Dendritic cell treated with granulocyte-macrophage colony-stimulating factor and Interleukin-4, amounts not matched to agents 40 ng/mL and 50 ng/mL, for 4 days (primary cell): Measurements from ENCODE around the gene RXFP3.
"Not testable (repeated sequence)": the region's sequence is repeated elsewhere in the genome, so short reads cannot be mapped to it uniquely, and the experiment has no call there.

Experiments
- H3K27ac Mint-ChIP-seq: one replicate; pipeline ENCODE4 v1.8.0; 2022; ENCODE audit warnings: mild to moderate bottlenecking, mixed read lengths
- H3K27me3 Mint-ChIP-seq: one replicate; pipeline ENCODE4 v1.8.0; 2022; ENCODE audit warnings: mild to moderate bottlenecking, mixed read lengths
- H3K36me3 Mint-ChIP-seq: one replicate; pipeline ENCODE4 v1.8.0; 2022; ENCODE audit warnings: low read depth, mixed read lengths
- H3K4me1 Mint-ChIP-seq: one replicate; pipeline ENCODE4 v1.8.0; 2022; ENCODE audit warnings: low read depth, mixed read lengths
- H3K4me3 Mint-ChIP-seq: one replicate; pipeline ENCODE4 v1.8.0; 2022; ENCODE audit warnings: mild to moderate bottlenecking, moderate library complexity, mixed read lengths
- H3K9me3 Mint-ChIP-seq: one replicate; pipeline ENCODE4 v1.8.0; 2022; ENCODE audit warnings: mixed read lengths
- intact Hi-C: fragments of 100-400 bp; cut with micrococcal nuclease; formaldehyde crosslinking; loops from one replicate; pipeline ENCODE4 v1.15.0; 2022

The RXFP3 gene, protein sequence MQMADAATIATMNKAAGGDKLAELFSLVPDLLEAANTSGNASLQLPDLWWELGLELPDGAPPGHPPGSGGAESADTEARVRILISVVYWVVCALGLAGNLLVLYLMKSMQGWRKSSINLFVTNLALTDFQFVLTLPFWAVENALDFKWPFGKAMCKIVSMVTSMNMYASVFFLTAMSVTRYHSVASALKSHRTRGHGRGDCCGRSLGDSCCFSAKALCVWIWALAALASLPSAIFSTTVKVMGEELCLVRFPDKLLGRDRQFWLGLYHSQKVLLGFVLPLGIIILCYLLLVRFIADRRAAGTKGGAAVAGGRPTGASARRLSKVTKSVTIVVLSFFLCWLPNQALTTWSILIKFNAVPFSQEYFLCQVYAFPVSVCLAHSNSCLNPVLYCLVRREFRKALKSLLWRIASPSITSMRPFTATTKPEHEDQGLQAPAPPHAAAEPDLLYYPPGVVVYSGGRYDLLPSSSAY

DNA sequence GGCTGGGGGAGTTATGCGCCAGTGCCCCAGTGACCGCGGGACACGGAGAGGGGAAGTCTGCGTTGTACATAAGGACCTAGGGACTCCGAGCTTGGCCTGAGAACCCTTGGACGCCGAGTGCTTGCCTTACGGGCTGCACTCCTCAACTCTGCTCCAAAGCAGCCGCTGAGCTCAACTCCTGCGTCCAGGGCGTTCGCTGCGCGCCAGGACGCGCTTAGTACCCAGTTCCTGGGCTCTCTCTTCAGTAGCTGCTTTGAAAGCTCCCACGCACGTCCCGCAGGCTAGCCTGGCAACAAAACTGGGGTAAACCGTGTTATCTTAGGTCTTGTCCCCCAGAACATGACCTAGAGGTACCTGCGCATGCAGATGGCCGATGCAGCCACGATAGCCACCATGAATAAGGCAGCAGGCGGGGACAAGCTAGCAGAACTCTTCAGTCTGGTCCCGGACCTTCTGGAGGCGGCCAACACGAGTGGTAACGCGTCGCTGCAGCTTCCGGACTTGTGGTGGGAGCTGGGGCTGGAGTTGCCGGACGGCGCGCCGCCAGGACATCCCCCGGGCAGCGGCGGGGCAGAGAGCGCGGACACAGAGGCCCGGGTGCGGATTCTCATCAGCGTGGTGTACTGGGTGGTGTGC lies at the start of gene RXFP3:
Gene RXFP3, plus strand, starts transcription at position 6 of the 636 bp plus-strand sequence. Its CDS starts 355 bp downstream, at position 361.
- no peaks in the 10 kb centered on the region for H3K4me1 Mint-ChIP-seq
- no peaks in the 10 kb centered on the region for H3K9me3 Mint-ChIP-seq
- H3K27ac Mint-ChIP-seq: no peak within 1 kb of the TSS
- no peaks in the 10 kb centered on the region for H3K36me3 Mint-ChIP-seq
- no peak within 1 kb of the TSS for H3K4me3 Mint-ChIP-seq
- H3K27me3 Mint-ChIP-seq: peaks cover 48% of the 10 kb centered on the region
- intact Hi-C loops: no loop called here

DNA sequence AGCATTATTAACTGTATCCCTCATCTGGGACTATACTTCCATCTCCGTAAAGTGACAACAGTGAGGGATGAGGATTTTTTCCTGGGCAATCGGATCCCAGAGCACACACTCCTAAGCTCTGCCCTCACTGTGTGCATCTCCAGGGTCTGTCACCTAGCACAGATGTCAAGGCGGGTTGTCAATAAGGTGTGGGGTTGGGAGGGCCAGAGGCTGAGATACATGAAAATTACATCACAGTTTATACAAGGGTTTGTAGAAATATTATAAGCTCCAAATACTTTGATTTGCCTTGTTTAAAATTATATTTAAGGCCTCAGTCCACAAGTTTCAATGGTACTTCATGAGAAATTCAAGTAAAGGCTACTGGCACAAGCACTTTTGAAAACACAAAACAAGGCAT lies 48.9 kb upstream of the RXFP3 start:
- Mint-ChIP-seq H3K27ac (no peak overlapping the region), H3K36me3 (no peaks in the 10 kb centered on the region), H3K9me3 (no peaks in the 10 kb centered on the region), H3K4me1 (no peaks in the 10 kb centered on the region), H3K27me3 (peaks cover 16% of the 10 kb centered on the region), H3K4me3 (no peak overlapping the region)
- intact Hi-C loops: no loop called here

DNA sequence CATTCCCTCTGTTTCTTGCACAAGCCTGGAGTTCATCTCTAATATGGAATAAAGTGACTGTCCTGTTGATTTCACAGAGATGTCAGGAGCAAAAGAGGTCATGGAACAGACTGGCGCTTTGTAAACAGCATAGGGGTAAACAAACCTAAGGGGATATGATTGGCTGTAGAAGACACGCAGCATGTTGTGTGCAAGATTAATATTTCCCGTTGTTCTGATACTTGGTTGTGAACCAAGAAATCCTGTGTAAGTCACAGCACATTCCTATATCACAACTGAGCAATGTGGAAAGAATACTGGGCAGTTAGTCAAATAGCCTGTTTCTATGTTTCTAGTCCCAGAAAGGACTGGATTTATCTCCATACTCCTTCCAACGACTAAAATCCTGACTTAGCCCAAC lies 47.6 kb upstream of the RXFP3 start:
- Mint-ChIP-seq H3K27me3 (peaks cover 28% of the 10 kb centered on the region), H3K4me3 (no peak overlapping the region), H3K4me1 (no peaks in the 10 kb centered on the region), H3K27ac (no peak overlapping the region), H3K9me3 (no peaks in the 10 kb centered on the region), H3K36me3 (no peaks in the 10 kb centered on the region)
- intact Hi-C loops: no loop called here

DNA sequence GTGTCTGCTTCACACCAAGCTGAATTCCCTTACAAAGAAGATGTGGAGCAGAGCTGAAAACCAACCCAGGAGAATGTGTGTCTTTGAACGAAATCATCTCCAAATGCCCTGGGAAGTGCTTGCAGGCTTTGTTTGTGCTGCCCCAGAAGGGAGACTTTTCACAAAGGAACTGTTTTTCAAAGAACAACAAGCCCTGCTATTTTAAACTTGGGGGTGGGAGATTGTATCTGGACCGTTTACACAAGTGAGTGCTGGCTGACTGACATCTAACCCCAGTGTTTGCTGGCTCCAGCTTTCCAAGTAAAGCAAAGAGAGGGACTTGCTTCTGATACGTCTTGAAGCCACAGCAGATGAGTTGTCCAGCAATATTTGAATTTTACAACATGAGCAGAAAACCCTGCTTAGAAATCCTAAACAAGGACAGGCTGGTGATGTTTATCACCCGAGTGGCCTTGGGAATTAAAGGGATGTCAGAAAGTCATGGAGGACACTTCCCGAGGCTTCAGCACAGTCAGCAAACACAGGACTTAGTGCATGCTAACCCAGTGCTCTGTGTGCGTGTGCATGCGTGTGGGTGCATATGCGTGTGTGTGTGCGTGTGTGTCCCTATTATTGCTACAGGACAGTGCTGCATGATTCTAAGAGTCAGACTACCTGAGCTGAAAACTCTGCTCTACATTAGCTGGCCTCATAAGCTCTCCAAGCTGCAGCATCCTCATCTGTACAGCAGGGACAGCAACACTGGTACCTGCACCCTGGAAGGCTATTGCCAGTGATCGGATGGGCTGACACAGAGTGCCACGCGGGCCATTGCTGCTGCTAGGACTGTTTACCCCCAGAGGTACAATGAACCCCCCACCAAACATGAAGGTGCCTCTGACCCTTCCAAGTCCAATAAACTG lies 45.8 kb upstream of the RXFP3 start:
- Mint-ChIP-seq H3K4me1 (no peaks in the 10 kb centered on the region), H3K9me3 (no peaks in the 10 kb centered on the region), H3K36me3 (no peaks in the 10 kb centered on the region), H3K4me3 (no peak overlapping the region), H3K27ac (no peak overlapping the region), H3K27me3 (peaks cover 34% of the 10 kb centered on the region)
- intact Hi-C loops: no loop called here

DNA sequence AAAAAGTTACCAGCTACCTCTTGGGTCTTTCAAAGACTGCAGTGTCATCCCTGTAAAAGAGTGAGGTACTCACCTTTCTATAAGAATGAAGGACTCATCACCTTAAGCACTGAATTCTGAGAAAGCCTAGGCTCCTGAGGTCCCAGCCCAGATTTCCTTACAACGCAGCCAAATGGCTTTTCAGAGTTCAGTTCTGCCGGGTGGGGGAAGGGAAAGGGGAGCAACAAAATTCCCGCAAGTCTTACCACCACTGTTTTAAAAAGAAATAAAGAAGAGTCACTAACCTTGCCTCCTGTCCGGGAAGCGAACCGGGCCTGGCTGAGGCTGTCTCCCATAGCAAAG lies 44.8 kb upstream of the RXFP3 start:
- intact Hi-C loops: no loop called here
- H3K9me3 Mint-ChIP-seq: no peaks in the 10 kb centered on the region
- no peak overlapping the region for H3K27ac Mint-ChIP-seq
- H3K4me1 Mint-ChIP-seq: no peaks in the 10 kb centered on the region
- H3K36me3 Mint-ChIP-seq: no peaks in the 10 kb centered on the region
- H3K4me3 Mint-ChIP-seq: no peak overlapping the region
- H3K27me3 Mint-ChIP-seq: peaks cover 34% of the 10 kb centered on the region

DNA sequence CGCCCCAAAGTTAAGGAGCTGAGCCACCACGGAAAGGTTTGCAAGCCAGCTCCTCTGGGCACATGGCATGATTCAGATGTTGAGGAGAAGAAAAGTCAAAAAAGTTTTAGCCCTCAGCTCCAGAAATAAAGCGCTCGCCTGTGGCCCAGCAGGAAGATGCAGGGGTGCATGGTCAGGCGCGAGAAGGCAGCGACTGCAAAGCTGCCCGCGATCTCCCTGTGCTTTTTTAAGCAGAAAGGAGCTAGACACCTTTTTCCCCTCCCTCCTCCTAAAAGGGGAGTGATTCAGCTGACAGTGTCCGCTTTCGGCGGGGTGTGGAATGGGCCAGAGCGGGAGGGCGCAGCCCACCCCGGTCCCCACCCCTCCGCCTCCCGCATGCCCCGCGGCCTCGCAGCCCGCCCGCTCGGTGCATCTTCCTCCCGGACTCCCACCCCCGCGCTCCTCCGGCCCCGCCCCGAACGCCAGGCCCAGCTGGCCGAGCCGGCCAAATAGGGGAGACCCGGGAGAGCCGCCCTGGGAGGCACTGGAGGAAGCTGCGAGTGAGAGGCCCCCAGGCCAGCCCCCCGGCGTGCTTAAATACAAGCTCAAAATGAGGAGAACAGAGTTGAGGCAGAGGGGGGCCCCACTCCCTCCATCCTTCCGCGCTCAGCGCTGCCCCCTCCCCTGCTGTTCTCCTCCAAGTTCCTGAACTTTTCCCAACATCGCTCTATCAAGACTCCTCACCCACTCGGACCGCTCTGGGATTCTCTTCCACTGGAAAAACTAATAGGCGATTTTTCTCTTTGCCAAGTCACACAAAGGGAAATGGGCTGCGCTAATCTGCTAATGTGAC lies 44.2 kb upstream of the RXFP3 start, which contains the start of gene ADAMTS12:
Gene ADAMTS12, minus strand, starts transcription at position 203 of the 832 bp plus-strand sequence. Its CDS starts 134 bp downstream, at position 69.
- Mint-ChIP-seq H3K36me3 (no peaks in the 10 kb centered on the region), H3K27me3 (peaks cover 34% of the 10 kb centered on the region), H3K4me3 (no peak within 1 kb of the TSS), H3K4me1 (no peaks in the 10 kb centered on the region), H3K27ac (no peak within 1 kb of the TSS), H3K9me3 (no peaks in the 10 kb centered on the region)
- intact Hi-C loops: no loop called here

DNA sequence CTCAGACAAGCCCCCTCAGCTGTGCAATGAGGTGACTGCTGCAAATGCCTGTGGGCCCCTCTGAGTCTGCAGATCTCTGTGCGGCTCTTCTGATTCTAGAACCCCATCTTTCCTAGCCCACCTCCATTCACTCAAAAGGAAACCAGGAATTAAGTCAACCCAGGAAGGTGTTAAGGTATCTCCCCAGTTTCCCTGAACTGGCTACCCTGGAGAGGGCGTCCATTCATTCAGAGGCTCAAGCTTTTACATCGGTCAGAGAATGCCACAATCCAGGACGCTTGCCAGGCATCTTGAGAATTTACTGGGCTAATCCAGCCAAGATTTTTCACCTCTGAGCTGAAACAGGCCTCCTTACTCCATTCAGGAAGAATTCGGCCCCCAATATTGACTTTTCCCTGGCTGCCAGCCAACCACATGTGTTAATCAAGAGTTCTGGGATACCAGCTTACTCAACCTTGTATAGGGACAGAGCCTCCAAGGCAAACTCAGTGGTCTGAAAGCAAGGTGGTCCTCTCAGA lies 43.5 kb upstream of the RXFP3 start:
- Mint-ChIP-seq H3K36me3 (no peaks in the 10 kb centered on the region), H3K9me3 (no peaks in the 10 kb centered on the region), H3K4me1 (no peaks in the 10 kb centered on the region), H3K4me3 (no peak overlapping the region), H3K27ac (no peak overlapping the region), H3K27me3 (peaks cover 34% of the 10 kb centered on the region)
- intact Hi-C loops: no loop called here

DNA sequence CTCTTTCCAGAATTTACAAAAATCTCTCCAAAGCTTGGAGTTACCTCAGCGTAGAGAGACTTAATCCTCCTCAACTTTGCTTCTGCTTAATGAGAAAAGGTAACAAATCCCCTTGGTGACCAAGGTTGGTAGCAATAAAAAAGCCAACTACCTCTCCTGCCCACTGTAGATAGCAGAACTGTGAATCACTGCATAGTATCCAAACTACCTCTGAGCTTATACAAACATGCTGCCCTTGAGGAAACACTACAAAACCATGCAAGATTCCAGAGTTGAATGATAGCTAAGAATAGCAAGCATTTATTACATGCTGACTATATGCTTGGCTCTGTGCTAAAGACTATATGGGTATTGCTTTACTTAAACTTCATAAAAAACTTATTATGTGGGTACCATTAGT lies 41.6 kb upstream of the RXFP3 start:
- Mint-ChIP-seq H3K36me3 (no peaks in the 10 kb centered on the region), H3K9me3 (no peaks in the 10 kb centered on the region), H3K27me3 (peaks cover 34% of the 10 kb centered on the region), H3K4me3 (no peak overlapping the region), H3K4me1 (no peaks in the 10 kb centered on the region), H3K27ac (no peak overlapping the region)
- intact Hi-C loops: no loop called here

DNA sequence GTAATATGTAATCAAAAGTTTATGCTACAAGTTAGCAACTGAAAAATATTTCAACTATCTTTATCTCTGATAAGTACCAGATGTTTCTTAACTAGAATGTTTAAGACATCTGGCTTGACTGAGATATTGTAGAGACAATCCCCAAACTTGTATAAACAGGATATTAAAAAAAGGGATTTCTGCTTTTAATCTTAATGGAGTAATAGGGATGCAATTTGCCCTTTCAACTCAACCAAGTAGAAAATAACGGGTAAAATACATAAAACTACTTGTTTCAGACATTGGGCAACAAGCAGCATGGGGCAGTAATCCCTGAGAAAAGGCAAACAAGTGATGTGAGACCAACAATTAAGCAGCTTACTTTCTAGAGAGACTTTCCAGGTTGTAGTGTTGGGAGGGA lies 35.0 kb upstream of the RXFP3 start:
- no peaks in the 10 kb centered on the region for H3K27me3 Mint-ChIP-seq
- no peak overlapping the region for H3K27ac Mint-ChIP-seq
- peaks cover 29% of the 10 kb centered on the region for H3K9me3 Mint-ChIP-seq
- no peaks in the 10 kb centered on the region for H3K36me3 Mint-ChIP-seq
- no peaks in the 10 kb centered on the region for H3K4me1 Mint-ChIP-seq
- intact Hi-C loops: no loop called here
- H3K4me3 Mint-ChIP-seq: no peak overlapping the region

DNA sequence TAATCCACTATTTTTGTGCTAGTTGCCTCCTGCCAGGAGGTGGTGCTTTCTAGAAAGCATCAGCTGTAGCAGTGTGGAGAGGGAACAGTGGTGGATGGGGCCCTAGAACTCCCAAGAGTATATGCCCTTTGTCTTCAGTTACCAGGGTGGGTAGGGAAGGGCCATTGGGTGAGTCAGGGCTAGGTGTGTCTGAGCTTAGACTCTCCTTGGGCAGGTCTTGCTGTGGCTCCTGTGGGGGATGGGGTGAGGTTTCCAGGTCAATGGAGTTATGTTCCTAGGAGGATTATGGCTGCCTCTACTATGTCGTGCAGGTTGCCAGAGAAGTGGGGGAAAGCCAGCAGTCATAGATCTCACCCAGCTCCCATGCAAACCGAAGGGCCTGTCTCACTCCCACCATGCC lies 33.1 kb upstream of the RXFP3 start:
- H3K27me3 Mint-ChIP-seq: no peaks in the 10 kb centered on the region
- H3K9me3 Mint-ChIP-seq: peaks cover 45% of the 10 kb centered on the region
- intact Hi-C loops: no loop called here
- no peaks in the 10 kb centered on the region for H3K4me1 Mint-ChIP-seq
- H3K4me3 Mint-ChIP-seq: no peak overlapping the region
- H3K36me3 Mint-ChIP-seq: no peaks in the 10 kb centered on the region
- no peak overlapping the region for H3K27ac Mint-ChIP-seq

DNA sequence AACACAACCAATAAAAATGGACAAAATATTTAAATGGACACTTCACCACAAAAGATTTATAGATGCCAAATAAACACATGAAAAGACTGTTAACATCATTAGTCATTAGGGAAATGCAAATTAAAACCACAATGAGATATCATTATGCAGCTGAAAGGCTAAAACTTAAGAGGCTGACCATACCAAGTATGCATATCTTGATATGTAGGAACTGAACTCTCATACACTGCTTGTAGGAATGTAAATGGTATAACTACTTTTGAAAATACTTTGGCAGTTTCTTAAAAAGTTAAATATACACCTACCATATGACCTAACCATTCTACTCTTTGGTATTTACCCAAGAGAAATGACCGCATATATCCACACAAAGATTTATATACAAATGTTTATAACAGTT lies 30.8 kb upstream of the RXFP3 start:
- intact Hi-C loops: no loop called here
- Mint-ChIP-seq H3K27ac (no peak overlapping the region), H3K4me3 (no peak overlapping the region), H3K4me1 (no peaks in the 10 kb centered on the region), H3K36me3 (no peaks in the 10 kb centered on the region), H3K27me3 (no peaks in the 10 kb centered on the region), H3K9me3 (peaks cover 61% of the 10 kb centered on the region)

DNA sequence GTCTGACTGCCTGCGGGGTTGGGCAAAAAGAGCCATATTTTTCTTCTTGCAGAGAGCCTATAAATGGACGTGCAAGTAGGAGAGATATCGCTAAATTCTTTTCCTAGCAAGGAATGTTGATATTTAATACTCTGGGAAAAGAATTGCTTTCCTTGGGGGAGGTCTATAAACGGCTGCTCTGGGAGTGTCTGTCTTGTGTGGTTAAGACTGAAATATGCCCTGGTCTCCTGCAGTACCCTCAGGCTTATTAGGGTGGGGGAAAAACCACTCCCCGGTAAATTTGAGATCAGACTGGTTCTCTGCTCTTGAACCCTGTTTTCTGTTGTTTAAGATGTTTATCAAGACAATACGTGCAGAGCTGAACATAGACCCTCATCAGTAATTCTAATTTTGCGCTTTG lies 29.9 kb upstream of the RXFP3 start:
- H3K27ac Mint-ChIP-seq, H3K4me1 Mint-ChIP-seq, H3K27me3 Mint-ChIP-seq, H3K4me3 Mint-ChIP-seq, intact Hi-C loops, H3K36me3 Mint-ChIP-seq: not testable (repeated sequence)
- peaks cover 61% of the 10 kb centered on the region for H3K9me3 Mint-ChIP-seq

DNA sequence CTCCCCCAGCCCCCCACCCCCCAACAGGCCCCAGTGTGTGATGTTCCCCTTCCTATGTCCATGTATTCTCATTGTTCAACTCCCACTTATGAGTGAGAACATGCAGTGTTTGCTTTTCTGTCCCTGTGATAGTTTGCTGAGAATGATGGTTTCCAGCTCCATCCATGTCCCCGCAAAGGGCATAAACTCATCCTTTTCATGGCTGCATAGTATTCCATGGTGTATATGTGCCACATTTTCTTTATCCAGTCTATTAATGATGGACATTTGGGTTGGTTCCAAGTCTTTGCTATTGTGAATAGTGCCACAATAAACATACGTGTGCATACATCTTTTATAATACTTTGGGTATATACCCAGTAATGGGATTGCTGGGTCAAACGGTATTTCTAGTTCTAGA lies 21.3 kb upstream of the RXFP3 start:
- H3K4me1 Mint-ChIP-seq, H3K36me3 Mint-ChIP-seq, H3K27ac Mint-ChIP-seq, intact Hi-C loops, H3K4me3 Mint-ChIP-seq, H3K27me3 Mint-ChIP-seq: not testable (repeated sequence)
- peaks cover 39% of the 10 kb centered on the region for H3K9me3 Mint-ChIP-seq
